Measurements from ENCODE around the gene POLA2.

Gene POLA2

GRCh38 chr11:65216830-65217229 is 44.9 kb upstream of the POLA2 start:
- no peak for TF ChIP-seq CTCF (IDR thresholded peaks at IDR 0.05; ENCODE audit: low read depth, low read length, missing control alignments)
- no peak for DNase-seq (ENCODE audit: low read depth)
- H3K4me3 ChIP-seq (ENCODE audit: low read depth, low read length), result no peak overlapping the region
- in situ Hi-C loops (cut with HindIII; ENCODE audit: low sequenced_read_pairs), result no loop called here

- no peak for TF ChIP-seq CTCF (IDR thresholded peaks at IDR 0.05; ENCODE audit: low read depth, low read length, missing control alignments)
- no peak overlapping the region for H3K4me3 ChIP-seq (ENCODE audit: low read depth, low read length)
- in situ Hi-C loops (cut with HindIII; ENCODE audit: low sequenced_read_pairs), result no loop called here
- no peak for DNase-seq (ENCODE audit: low read depth)
Observed at GRCh38 chr11:65217441-65218423, 44.0 kb upstream of the POLA2 start.

DNA sequence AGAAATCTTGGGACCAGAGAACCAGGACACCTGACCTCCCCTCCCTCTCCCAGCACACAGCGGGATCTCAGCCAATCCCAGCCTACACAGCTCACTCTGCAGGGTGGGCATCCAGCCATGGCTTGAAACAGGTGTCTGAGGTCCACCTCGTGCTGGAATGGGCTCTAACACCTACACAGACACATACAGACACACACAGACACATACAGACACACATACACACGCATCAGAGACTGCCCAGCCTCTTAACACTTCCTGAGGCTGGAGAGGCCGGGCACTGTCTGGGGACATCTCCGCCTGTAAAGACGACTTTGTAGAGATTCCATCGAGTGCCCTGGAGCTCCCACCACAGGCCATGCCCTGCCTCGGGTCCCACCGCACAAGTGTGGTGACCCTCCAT is 43.3 kb upstream of the POLA2 start:
- in situ Hi-C loops (cut with HindIII; ENCODE audit: low sequenced_read_pairs), result no loop called here
- TF ChIP-seq CTCF (IDR thresholded peaks at IDR 0.05; ENCODE audit: low read depth, low read length, missing control alignments), result no peak
- DNase-seq (ENCODE audit: low read depth), result no peak
- no peak overlapping the region for H3K4me3 ChIP-seq (ENCODE audit: low read depth, low read length)

- no peak for TF ChIP-seq CTCF (IDR thresholded peaks at IDR 0.05; ENCODE audit: low read depth, low read length, missing control alignments)
- in situ Hi-C loops (cut with HindIII; ENCODE audit: low sequenced_read_pairs), result no loop called here
- DNase-seq (ENCODE audit: low read depth), result no peak
- no peak overlapping the region for H3K4me3 ChIP-seq (ENCODE audit: low read depth, low read length)
Observed at GRCh38 chr11:65219930-65220213, 41.9 kb upstream of the POLA2 start.

DNA sequence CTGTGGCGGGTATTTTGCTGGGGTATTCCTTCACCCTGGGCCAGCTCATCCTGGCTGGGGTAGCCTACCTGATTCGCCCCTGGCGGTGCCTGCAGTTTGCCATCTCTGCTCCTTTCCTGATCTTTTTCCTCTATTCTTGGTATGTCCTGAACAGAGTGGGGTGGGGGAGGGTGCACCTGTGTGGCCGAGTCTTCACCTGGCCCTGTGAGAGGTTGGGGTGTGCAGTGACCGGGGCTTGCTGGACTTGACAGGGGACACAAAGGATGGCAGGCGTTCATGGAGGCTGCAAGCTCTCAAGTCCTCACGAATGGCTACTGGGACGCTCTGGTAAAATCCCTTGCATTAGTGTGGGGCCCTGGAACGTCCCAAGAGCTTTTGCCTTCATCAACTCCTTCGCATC is 40.7 kb upstream of the POLA2 start:
- H3K4me3 ChIP-seq (ENCODE audit: low read depth, low read length), result no peak overlapping the region
- no peak for TF ChIP-seq CTCF (IDR thresholded peaks at IDR 0.05; ENCODE audit: low read depth, low read length, missing control alignments)
- in situ Hi-C loops (cut with HindIII; ENCODE audit: low sequenced_read_pairs), result no loop called here
- DNase-seq (ENCODE audit: low read depth), result no peak

GRCh38 chr11:65223011-65223410 is 38.8 kb upstream of the POLA2 start:
- DNase-seq (ENCODE audit: low read depth), result no peak
- in situ Hi-C loops (cut with HindIII; ENCODE audit: low sequenced_read_pairs), result no loop called here
- TF ChIP-seq CTCF (IDR thresholded peaks at IDR 0.05; ENCODE audit: low read depth, low read length, missing control alignments), result no peak
- H3K4me3 ChIP-seq (ENCODE audit: low read depth, low read length), result no peak overlapping the region

Measured in astrocyte of the cerebellum (primary cell).